HG03097 (cell line): ENCODE data around the gene COL23A1.

Experiments
- ATAC-seq: cut with Tn5 transposase; IDR thresholded peaks from one replicate; pipeline ENCODE4 v1.9.1; 2021; ENCODE audit not compliant: unreplicated experiment, low FRiP score

Gene COL23A1

GRCh38 chr5:178416206-178416882 lies 173.8 kb downstream of the COL23A1 start:
- no peak for ATAC-seq

- no peak for ATAC-seq
These were observed 174.8 kb downstream of the COL23A1 start for GRCh38 chr5:178415353-178415752.

- ATAC-seq: no peak
These were observed 176.2 kb downstream of the COL23A1 start for GRCh38 chr5:178413988-178414387.

GRCh38 chr5:178411083-178411482 lies 179.1 kb downstream of the COL23A1 start:
- ATAC-seq: no peak

- no peak for ATAC-seq
These were observed 182.5 kb downstream of the COL23A1 start for GRCh38 chr5:178407646-178408045.

GRCh38 chr5:178404987-178405386 lies 185.2 kb downstream of the COL23A1 start:
- ATAC-seq: no peak

- no peak for ATAC-seq
These were observed 186.1 kb downstream of the COL23A1 start for GRCh38 chr5:178403956-178404600.

GRCh38 chr5:178403351-178403750 lies 186.8 kb downstream of the COL23A1 start:
- ATAC-seq: no peak

GRCh38 chr5:178399701-178400095 lies 190.5 kb downstream of the COL23A1 start:
- no peak for ATAC-seq

GRCh38 chr5:178398901-178399700 lies 191.1 kb downstream of the COL23A1 start:
- ATAC-seq: no peak

- ATAC-seq: no peak
These were observed 193.1 kb downstream of the COL23A1 start for GRCh38 chr5:178396796-178397720.

- ATAC-seq: no peak
These were observed 196.1 kb downstream of the COL23A1 start for GRCh38 chr5:178394074-178394473.

- ATAC-seq: no peak
These were observed 197.2 kb downstream of the COL23A1 start for GRCh38 chr5:178392931-178393394.

- no peak for ATAC-seq
These were observed 197.8 kb downstream of the COL23A1 start for GRCh38 chr5:178392386-178392785.

- ATAC-seq: no peak
These were observed 198.7 kb downstream of the COL23A1 start for GRCh38 chr5:178391480-178391879.

- ATAC-seq: no peak
These were observed 200.4 kb downstream of the COL23A1 start for GRCh38 chr5:178389796-178390195.

- ATAC-seq: no peak
These were observed 201.0 kb downstream of the COL23A1 start for GRCh38 chr5:178389026-178389729.

GRCh38 chr5:178388386-178389025 lies 201.7 kb downstream of the COL23A1 start:
- no peak for ATAC-seq

GRCh38 chr5:178387856-178388190 lies 202.4 kb downstream of the COL23A1 start:
- no peak for ATAC-seq
